ENCODE data around the gene FAM237B. TPM values are rescaled to one million over a fixed set of nuclear protein-coding genes. Genes with fewer than 3 reads are reported as not detected.

FAM237B gene
- total RNA-seq, 1 donor from 2014 or later: not detected

GRCh38 chr7:90298145-90299038, 22.7 kb downstream of the FAM237B start:
- no peak for TF ChIP-seq EZH2 (IDR thresholded peaks at IDR 0.05)
- TF ChIP-seq, protein P1, sequence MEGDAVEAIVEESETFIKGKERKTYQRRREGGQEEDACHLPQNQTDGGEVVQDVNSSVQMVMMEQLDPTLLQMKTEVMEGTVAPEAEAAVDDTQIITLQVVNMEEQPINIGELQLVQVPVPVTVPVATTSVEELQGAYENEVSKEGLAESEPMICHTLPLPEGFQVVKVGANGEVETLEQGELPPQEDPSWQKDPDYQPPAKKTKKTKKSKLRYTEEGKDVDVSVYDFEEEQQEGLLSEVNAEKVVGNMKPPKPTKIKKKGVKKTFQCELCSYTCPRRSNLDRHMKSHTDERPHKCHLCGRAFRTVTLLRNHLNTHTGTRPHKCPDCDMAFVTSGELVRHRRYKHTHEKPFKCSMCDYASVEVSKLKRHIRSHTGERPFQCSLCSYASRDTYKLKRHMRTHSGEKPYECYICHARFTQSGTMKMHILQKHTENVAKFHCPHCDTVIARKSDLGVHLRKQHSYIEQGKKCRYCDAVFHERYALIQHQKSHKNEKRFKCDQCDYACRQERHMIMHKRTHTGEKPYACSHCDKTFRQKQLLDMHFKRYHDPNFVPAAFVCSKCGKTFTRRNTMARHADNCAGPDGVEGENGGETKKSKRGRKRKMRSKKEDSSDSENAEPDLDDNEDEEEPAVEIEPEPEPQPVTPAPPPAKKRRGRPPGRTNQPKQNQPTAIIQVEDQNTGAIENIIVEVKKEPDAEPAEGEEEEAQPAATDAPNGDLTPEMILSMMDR (IDR thresholded peaks at IDR 0.05): peak; percentile 74
- no peaks in the 10 kb centered on the region for H3K27me3 ChIP-seq
- Mint-ChIP-seq H3K9me3 (peaks cover 5% of the 10 kb centered on the region), H3K36me3 (peaks cover 6% of the 10 kb centered on the region), H3K27me3 (ENCODE audit: insufficient read depth, low read depth) (no peaks in the 10 kb centered on the region), H3K27ac (no peak overlapping the region), H3K4me3 (no peak overlapping the region), H3K4me1 (no peaks in the 10 kb centered on the region)
- H3K36me3 ChIP-seq: no peaks in the 10 kb centered on the region
- peak; percentile 59 for DNase-seq (ENCODE audit: low spot score)
- H2AFZ ChIP-seq (replicated peaks): peak overlapping the region; percentile 78
- H3K4me3 ChIP-seq: no peak overlapping the region
- H3K4me1 ChIP-seq: no peaks in the 10 kb centered on the region
- no peaks in the 10 kb centered on the region for H3F3A ChIP-seq (ENCODE audit: low read depth)
- no peaks in the 10 kb centered on the region for H4K20me1 ChIP-seq (ENCODE audit: low read depth)
- H3K79me2 ChIP-seq (ENCODE audit: low read depth): no peaks in the 10 kb centered on the region
- no peak overlapping the region for H3K9ac ChIP-seq
- H3K27ac ChIP-seq: no peak overlapping the region
- H3K4me2 ChIP-seq: no peak overlapping the region
- no peaks in the 10 kb centered on the region for H3K9me3 ChIP-seq (ENCODE audit: low read depth)

DNA sequence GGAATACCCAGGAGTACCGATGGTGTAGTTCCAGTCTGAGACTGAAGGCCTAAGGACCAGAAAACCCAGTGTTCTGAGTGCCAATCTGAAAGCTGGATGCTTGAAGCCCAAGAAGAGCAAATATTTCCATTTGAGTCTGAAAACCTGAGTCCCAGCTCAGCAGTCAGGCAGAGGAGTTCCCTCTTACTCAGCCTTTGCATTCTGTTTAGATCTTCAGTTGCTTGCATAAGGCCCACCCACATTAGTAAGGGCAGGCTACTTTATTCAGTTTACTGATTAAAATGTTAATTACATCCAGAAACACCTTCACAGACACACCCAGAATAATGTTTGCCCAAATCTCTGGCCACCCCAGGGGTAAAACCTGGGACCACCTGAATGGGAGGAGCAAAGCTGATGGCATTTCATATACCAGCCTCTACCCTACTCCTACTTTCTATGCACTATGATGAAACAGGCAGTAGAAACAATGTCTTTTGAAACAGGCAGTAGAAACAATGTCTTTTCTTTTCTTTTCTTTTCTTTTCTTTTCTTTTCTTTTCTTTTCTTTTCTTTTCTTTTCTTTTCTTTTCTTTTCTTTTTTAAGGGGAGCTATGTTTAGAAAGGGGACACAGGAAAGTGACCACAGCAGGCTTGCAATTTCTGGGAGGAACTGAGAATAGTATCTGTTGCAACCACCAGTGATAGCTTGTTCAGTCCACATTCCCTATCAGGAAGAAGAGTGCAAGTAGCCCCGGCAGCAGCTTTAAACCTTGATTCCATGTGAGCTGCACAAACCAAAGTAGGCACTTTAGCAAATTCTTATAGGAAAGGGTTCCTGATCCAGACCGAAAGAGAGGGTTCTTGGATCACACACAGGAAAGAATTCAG, 30.6 kb downstream of the FAM237B start:
- Histone ChIP-seq H3K4me1 (no peaks in the 10 kb centered on the region), H3K79me2 (ENCODE audit: low read depth) (no peaks in the 10 kb centered on the region), H3K27me3 (no peaks in the 10 kb centered on the region), H3K9ac (no peak overlapping the region), H3K4me2 (no peak overlapping the region), H3K4me3 (no peak overlapping the region), H3K9me3 (ENCODE audit: low read depth) (peaks cover 6% of the 10 kb centered on the region), H2AFZ (replicated peaks) (no peak overlapping the region), H3K27ac (no peak overlapping the region), H3F3A (ENCODE audit: low read depth) (no peaks in the 10 kb centered on the region), H4K20me1 (ENCODE audit: low read depth) (no peaks in the 10 kb centered on the region), H3K36me3 (peaks cover 6% of the 10 kb centered on the region)
- H3K9me3 Mint-ChIP-seq: peaks cover 11% of the 10 kb centered on the region
- no peak for DNase-seq (ENCODE audit: low spot score)
- H3K4me3 Mint-ChIP-seq: no peak overlapping the region
- TF ChIP-seq EZH2 (IDR thresholded peaks at IDR 0.05): no peak
- TF ChIP-seq, protein P1 (IDR thresholded peaks at IDR 0.05): no peak
- no peaks in the 10 kb centered on the region for H3K27me3 Mint-ChIP-seq (ENCODE audit: insufficient read depth, low read depth)
- H3K36me3 Mint-ChIP-seq: peaks cover 15% of the 10 kb centered on the region
- no peak overlapping the region for H3K27ac Mint-ChIP-seq
- no peaks in the 10 kb centered on the region for H3K4me1 Mint-ChIP-seq

GRCh38 chr7:90288154-90288553, 33.0 kb downstream of the FAM237B start:
- Histone ChIP-seq H3K27me3 (no peaks in the 10 kb centered on the region), H3K4me2 (no peak overlapping the region), H3K9ac (no peak overlapping the region), H3K79me2 (ENCODE audit: low read depth) (no peaks in the 10 kb centered on the region), H3K9me3 (ENCODE audit: low read depth) (peaks cover 6% of the 10 kb centered on the region), H3K4me3 (no peak overlapping the region), H3K36me3 (peaks cover 6% of the 10 kb centered on the region), H3K27ac (no peak overlapping the region), H3K4me1 (no peaks in the 10 kb centered on the region), H4K20me1 (ENCODE audit: low read depth) (no peaks in the 10 kb centered on the region), H2AFZ (replicated peaks) (no peak overlapping the region), H3F3A (ENCODE audit: low read depth) (no peaks in the 10 kb centered on the region)
- Mint-ChIP-seq H3K4me3 (no peak overlapping the region), H3K36me3 (peaks cover 6% of the 10 kb centered on the region), H3K27ac (no peak overlapping the region), H3K9me3 (peaks cover 3% of the 10 kb centered on the region), H3K4me1 (no peaks in the 10 kb centered on the region), H3K27me3 (ENCODE audit: insufficient read depth, low read depth) (no peaks in the 10 kb centered on the region)
- DNase-seq (ENCODE audit: low spot score): no peak
- TF ChIP-seq, protein P1 (IDR thresholded peaks at IDR 0.05): no peak
- no peak for TF ChIP-seq EZH2phosphoT487 (IDR thresholded peaks at IDR 0.05)

All from neural progenitor cell (in vitro differentiated cells).